BE2C (cell line): ENCODE measurements around the gene NDST1.
A peak's percentile ranks its signal among the peaks of the same experiment; 100 is the strongest.

Experiments used
- DNase-seq: peaks from one replicate; pipeline ENCODE4 v3.0.0-alpha.2; 2020
- H3K27me3 ChIP-seq: fragments of 250-450 bp; sonication (Bioruptor Pico); 2 replicates; pipeline ENCODE4 v1.5.1; 2020; ENCODE audit warnings: mild to moderate bottlenecking
- H3K36me3 ChIP-seq: fragments of 250-450 bp; sonication (Bioruptor Pico); 2 replicates; pipeline ENCODE4 v1.5.1; 2020; ENCODE audit warnings: mild to moderate bottlenecking
- H3K4me1 ChIP-seq: fragments of 250-450 bp; sonication (Bioruptor Pico); 2 replicates; pipeline ENCODE4 v1.5.1; 2020
- H3K4me3 ChIP-seq: 2 replicates; pipeline ENCODE4 v1.5.1; 2011; ENCODE audit warnings: low read depth, low read length
- H3K9me3 ChIP-seq: fragments of 250-450 bp; sonication (Bioruptor Pico); 2 replicates; pipeline ENCODE4 v1.5.1; 2020
- CTCF ChIP-seq: IDR thresholded peaks from 2 replicates; pipeline ENCODE4 v1.5.1; 2012; ENCODE audit warnings: mild to moderate bottlenecking, low read depth, low read length

Gene NDST1

GRCh38 chr5:150589862-150590601 lies 82.1 kb downstream of the NDST1 start:
- TF ChIP-seq CTCF = peak; percentile 86
- peaks cover 25% of the 10 kb centered on the region for H3K4me1 ChIP-seq
- H3K9me3 ChIP-seq = no peaks in the 10 kb centered on the region
- H3K4me3 ChIP-seq = no peak overlapping the region
- DNase-seq = peak; percentile 80
- H3K27me3 ChIP-seq = no peaks in the 10 kb centered on the region
- H3K36me3 ChIP-seq = no peaks in the 10 kb centered on the region

- Histone ChIP-seq H3K4me1 (peaks cover 33% of the 10 kb centered on the region), H3K9me3 (no peaks in the 10 kb centered on the region), H3K27me3 (no peaks in the 10 kb centered on the region), H3K36me3 (no peaks in the 10 kb centered on the region), H3K4me3 (0 out of 2 replicates have a peak overlapping the region, but pooled peaks have one; percentile 5)
- no peak for TF ChIP-seq CTCF
- DNase-seq = peak; percentile 79
Measured at GRCh38 chr5:150590979-150591695, 83.2 kb downstream of the NDST1 start.

DNA sequence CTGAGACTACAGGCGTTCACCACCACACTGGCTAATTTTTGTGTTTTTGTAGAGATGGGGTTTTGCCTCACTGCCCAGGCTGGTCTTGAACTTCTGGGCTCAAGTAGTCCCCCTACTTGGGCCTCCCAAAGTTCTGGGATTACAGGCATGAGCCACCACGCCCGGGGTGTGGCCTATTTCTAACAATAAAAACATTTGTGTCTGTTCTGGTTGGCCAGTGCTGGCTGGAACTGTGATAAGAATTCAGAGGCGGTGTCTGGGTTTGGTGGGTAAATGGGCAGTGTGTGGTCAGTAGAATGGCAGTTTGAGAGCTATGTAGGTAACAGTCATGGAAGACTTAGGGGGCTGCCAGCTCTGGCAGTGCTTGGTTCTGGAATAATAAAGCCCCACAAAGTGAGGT lies 85.7 kb downstream of the NDST1 start:
- no peak for DNase-seq
- Histone ChIP-seq H3K9me3 (no peaks in the 10 kb centered on the region), H3K4me3 (no peak overlapping the region), H3K4me1 (peaks cover 50% of the 10 kb centered on the region), H3K36me3 (no peaks in the 10 kb centered on the region), H3K27me3 (no peaks in the 10 kb centered on the region)
- no peak for TF ChIP-seq CTCF

DNA sequence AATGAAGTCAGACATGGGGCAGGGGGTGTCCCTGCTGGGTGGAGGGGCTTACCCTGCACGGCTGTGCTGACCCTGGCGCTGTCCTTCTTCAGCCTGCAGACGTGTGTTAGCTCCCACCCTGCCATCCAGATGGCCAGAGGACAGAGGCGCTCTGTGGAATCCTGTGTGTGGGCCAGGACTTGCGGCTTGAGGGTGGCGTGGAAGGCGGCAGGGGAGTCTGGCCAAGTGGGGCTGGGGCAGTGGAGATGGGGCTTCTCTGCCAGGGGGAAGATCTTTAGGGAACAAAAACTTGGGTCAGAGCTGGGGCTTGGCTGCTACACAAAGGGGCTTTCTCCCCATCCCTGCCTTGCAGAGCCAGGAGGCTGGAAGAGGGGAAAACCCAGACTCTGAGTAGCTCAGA lies 86.1 kb downstream of the NDST1 start:
- Histone ChIP-seq H3K4me3 (no peak overlapping the region), H3K9me3 (no peaks in the 10 kb centered on the region), H3K36me3 (no peaks in the 10 kb centered on the region), H3K27me3 (no peaks in the 10 kb centered on the region), H3K4me1 (peaks cover 52% of the 10 kb centered on the region)
- no peak for TF ChIP-seq CTCF
- DNase-seq = no peak

DNA sequence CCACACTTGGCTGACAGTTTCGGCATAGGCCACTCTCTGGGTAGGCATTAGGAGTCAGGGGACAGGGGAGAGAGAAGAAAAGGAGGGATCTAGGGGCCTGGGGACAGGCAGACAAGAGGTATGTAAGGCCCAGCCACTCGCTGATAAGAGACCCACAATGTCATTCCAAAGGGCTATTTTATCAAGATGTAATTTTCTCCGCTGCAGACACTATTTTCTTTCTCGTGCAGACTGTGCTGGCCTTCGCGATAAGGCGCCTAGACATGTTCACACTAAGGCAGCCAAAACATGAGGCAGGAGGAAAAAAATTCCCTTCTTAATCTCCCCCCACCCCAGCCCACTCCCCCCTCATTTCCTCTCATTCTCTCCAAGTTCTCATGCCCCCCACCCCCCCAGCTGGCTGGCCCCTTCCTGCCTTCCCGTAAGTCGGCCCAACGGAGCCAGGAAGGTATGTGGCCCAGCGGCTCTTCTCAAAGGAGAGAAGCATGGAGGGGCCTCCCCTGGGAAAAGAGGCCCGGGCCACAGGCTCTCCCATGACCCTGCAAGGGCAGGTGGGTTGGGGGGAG lies 87.6 kb downstream of the NDST1 start:
- DNase-seq = no peak
- H3K4me1 ChIP-seq = peaks cover 56% of the 10 kb centered on the region
- H3K4me3 ChIP-seq = no peak overlapping the region
- H3K36me3 ChIP-seq = no peaks in the 10 kb centered on the region
- TF ChIP-seq CTCF = no peak
- H3K27me3 ChIP-seq = no peaks in the 10 kb centered on the region
- no peaks in the 10 kb centered on the region for H3K9me3 ChIP-seq

- Histone ChIP-seq H3K36me3 (no peaks in the 10 kb centered on the region), H3K9me3 (no peaks in the 10 kb centered on the region), H3K27me3 (no peaks in the 10 kb centered on the region), H3K4me3 (no peak overlapping the region), H3K4me1 (peaks cover 53% of the 10 kb centered on the region)
- no peak for DNase-seq
- no peak for TF ChIP-seq CTCF
Measured at GRCh38 chr5:150596313-150596712, 88.4 kb downstream of the NDST1 start.
